Stimulated activated CD4-positive, alpha-beta T cell treated with anti-CD3 and anti-CD28 coated beads, Interleukin-15, amount 100 ng/mL, for 48 hours (primary cell): Measurements from ENCODE around the gene KIF26A.
"Not testable (repeated sequence)": the region's sequence is repeated elsewhere in the genome, so short reads cannot be mapped to it uniquely, and the experiment has no call there.

Source experiments
- DNase-seq, 2 donors: peaks; one replicate each; pipeline ENCODE4 v3.0.0-alpha.2; 2020; ENCODE audit warnings: low read depth in 2 of 2

The KIF26A gene

DNA sequence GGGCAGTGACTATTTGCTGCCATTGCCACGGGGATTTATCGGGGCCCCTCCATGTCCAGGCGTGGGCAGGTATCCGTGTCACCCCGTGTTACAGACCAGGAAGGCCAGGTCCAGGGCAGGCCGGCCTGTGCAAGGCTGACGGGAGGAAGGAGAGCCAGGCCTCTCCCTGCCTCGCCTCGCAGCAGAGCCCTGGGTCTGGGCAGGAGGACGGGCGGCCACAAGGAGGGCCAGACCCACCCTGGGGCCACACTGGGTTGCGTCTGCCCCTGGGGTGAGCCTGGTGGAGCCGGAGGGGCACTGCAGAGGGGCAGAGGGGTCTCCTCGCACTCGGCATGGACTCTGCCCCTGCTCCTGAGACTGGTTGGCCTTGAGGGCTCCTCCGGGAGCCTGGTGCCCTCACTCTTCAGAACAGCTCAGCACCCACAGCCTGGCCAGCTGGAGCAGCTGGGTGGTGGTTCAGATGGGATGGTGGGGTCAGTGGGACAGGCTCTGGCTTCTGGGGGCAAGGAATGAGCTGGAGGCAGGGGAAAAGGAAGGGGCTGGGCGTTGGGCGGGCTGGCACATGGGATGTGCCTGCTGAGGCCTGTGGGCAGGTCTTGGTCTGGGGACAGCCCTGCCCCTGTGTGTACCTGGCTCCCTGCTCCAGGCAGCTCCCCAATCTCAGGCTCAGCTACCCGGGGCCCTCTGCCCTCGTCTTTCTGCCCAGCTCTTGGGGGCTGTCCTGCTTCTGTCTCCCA, 53.9 kb downstream of the KIF26A start:
- DNase-seq, result no peak

DNA sequence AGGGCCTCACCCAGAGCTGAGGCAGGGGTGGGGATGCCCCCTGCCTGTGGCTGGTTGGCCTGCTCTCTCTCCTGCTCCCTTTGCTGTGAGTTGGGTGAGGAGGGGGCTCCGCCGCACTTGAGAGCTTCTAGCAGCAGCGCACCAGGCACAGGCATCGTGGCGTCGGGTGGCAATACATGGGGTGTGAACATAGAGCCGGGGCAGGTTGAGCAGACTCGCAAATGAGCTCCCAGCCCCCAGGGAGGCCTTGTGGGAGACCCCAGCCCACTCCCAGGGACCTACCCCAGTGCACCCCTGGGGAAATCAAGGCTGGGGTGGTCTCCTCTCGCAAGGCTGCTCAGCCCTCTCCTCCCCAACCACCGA, 54.5 kb downstream of the KIF26A start:
- DNase-seq, result no peak

GRCh38 chr14:104194016-104194415, 55.6 kb downstream of the KIF26A start:
- DNase-seq, result no peak

DNA sequence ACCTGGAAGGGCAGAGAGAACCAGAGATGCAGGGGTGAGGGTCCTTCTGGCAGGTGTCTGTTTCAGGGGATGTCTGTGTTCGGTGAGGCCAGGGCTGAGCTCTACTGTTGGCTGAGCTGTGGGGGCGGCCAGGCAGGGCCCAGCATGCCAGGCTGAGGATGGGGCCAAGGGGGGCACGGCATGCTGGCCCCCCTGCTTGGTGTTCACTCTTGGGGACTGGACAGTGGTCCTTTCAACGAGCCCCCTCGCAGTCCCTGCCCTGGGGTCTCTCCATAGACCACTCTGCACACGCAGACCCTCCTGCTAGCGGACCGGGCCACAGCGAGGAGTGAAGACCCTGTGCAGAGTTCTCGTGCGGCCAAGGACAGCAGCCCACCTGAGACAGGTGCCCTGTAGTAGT, 56.3 kb downstream of the KIF26A start:
- DNase-seq, result no peak

DNA sequence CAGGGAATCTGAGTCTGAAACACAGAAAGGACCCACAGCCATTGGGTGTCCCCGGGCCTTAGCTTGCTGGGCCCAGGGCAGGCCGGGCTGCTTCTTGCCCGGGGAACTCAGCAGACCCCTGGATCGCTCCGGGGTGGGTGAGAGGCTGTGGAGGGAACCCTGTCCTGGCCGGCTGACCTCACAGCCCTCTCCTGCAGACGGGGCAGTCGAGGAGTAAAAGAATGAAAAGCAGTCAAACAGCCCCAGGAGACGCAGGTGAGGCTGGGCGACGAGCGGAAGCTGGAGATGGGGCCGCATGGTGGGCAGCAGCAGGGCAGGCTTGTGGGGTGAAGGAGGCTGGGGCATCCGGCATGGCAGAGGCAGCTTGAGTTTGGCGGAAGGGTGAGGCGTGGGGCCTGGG, 57.0 kb downstream of the KIF26A start:
- DNase-seq, result no peak

DNA sequence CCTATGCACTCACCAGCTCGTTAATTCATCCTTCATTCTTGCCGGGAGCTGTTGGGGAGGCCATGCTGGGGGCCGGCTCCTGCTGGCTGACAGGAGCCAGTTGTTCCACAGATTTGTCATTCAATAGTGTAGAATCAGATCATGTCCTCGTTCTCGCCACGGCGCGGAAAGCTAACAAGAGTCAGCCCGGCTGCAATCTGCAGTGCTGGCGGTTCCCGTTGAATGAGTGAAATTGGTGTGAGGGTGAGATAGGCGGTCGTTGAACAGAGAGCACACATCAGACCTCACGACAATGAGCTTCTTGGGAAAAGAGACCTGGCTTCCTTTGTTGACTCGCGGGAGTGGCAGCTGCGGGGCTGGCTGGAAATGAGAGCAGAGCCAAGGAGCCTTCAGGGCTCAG, 57.5 kb downstream of the KIF26A start:
- no peak for DNase-seq

DNA sequence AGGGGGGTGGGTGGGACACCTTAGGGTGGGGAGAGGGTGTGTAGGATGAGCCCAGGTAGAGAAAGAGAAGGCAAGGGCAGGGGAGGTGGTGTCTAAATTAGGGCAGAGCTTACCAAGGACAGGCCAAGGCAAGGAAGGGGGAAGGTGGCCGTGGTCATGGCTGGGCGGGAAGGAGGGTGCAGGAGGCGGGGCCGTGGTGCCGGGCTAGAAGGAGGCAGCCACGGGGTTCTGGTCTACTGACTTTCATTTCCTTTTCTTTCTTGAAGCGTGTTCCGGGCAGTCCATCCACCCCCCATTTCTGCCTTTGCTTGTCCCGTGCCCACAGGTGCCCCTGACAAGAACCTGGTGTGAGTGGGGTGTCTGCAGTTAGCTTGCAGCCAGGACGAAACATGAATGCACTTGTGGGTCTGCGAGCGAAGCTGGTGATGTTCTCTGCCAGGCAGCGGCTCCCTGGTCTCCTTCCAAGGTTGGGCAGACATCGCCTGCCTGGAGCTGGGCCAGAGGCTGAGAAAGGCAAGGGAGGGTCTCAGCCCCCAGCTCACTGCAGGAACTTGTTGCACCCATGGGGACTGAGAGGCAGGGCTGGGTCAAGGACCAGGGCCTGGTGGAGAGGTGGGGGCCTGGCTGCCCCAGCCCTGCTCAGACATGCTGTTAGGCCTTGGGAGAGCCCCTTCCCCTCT, 58.2 kb downstream of the KIF26A start:
- no peak for DNase-seq

DNA sequence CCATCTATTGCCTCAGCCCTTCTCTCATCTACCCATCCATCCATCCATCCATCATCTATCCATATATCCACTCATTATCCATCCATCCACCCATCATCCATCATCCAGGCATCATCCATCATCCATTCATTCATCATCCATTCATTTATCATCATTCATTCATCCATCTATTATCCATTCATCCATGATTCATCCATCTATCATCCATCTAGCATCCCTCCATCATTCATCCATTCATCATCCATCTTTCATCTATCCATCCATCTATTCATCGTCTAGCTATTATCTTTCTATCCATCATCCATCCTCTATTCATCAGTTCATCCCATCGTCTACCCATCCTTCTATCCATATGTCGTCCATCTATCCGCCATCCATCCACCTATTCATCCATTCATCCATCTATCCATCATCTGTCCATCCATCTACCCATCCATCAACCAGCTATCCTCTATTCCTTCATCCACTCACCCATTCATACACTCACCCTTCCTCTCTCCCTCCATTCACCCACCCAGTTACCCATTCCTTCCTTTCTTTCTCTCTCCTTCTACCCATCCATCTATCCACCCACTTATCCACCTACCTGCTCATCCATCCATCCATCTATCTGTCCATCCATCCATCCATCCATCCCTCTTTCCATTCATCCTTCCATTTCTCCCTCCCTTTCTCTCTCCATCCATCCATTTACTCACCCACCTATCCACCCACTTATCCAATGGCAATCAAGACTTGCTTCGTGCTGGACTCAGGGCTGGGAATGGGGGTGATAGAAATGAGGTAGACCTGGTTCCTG, 59.3 kb downstream of the KIF26A start:
- no peak for DNase-seq

GRCh38 chr14:104199266-104199895, 61.0 kb downstream of the KIF26A start:
- no peak for DNase-seq

- DNase-seq, result no peak
Observed at GRCh38 chr14:104200106-104200505, 61.7 kb downstream of the KIF26A start.

DNA sequence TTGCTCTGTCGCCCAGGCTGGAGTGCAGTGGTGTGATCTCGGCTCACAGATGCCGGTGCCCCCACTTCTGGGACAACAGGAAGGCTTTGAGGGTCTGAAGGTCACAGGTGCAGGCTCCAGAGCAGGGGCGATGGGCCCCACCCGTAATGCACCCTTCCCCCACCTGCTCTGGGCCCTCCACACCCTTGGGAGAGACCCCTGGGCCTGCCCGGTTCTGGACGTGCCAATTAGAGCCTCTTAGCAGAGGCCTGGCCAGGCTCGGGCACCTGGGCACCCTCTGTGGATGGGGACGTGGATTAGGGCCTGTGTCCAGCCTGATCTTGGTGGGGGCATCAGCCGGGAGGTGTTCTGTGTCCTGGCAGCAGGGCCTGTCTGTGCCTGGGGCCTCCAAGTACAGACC, 62.2 kb downstream of the KIF26A start:
- DNase-seq, result no peak

DNA sequence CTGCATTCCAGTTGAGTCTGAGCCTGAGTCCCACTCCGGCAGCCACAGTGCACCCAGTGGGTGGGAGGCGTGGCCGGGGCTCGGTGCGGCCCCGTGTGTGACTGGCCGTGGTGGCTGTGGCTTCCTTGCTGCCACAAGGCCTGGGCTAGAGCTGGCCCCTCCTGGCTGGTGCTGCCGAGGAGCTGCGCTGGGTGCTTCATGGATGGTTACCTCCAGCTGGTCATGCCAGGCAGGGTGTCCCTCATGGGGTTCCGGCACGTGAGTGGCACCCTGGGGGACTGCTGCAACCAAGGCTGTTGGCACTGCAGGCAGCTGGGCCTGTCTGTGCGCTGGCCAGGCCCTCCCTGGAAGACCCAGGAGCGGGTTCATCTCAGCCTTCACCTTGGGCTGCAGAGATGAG, 62.7 kb downstream of the KIF26A start:
- DNase-seq, result no peak

- DNase-seq, result no peak
Observed at GRCh38 chr14:104201496-104201895, 63.1 kb downstream of the KIF26A start.

DNA sequence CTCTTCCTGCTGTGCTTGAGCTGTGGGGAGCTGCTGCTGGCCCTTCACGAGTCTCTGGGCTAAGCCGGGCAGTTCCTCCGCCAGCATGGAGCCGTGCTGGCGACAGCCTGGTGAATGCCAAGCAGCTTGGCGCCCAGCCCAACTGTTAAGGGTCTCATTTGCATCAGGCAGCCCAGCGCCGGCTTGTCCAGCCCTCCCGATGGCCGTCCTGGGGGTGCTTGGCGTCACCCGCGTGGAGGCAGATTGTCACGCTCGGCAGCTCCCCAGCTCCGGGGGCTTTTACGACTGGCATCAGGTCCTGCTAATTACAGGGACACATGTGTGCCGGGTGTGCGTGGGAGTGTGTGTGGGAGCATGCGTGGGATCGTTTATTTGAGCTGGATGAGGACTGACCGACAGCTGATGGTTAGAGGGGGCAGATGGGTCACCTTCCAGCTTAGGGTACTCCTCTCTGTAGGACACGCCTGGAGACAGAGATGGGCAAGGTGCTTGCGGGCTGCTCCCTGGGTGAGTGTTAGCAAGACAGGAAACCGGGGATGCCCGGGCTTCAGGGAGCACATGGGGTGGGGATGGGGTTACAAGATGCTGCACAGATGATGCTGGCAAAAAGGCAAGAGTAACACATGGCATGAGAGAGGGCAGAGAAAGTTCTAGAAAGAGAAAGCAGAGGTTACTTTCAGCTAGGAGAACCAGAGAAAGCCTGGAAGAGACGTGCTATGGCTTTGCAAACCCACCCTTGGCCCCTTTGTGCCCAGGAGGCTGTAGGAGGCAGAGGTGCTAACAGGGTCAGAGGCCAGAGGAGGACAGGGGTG, 64.1 kb downstream of the KIF26A start:
- no peak for DNase-seq

DNA sequence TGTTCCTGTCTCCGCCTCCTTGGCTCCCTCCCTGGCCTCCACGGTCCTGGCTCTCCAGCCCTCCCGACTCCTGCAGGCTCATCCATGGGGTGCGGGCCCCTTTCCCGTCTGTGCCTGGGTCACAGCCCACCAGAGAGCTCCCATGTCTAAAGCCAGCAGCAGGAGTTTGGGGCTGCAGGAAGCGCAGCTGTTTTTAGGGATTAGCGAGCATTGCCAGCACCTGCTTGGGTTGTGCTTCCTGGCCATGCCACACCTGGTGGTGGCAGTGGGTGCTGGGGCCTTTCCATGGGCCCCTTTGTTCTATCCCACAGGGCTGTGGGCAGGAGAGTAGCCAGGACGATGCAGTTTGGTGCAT, 64.7 kb downstream of the KIF26A start:
- DNase-seq, result no peak

- no peak for DNase-seq
Observed at GRCh38 chr14:104204660-104205149, 66.3 kb downstream of the KIF26A start.

- no peak for DNase-seq
Observed at GRCh38 chr14:104205781-104206180, 67.4 kb downstream of the KIF26A start.

DNA sequence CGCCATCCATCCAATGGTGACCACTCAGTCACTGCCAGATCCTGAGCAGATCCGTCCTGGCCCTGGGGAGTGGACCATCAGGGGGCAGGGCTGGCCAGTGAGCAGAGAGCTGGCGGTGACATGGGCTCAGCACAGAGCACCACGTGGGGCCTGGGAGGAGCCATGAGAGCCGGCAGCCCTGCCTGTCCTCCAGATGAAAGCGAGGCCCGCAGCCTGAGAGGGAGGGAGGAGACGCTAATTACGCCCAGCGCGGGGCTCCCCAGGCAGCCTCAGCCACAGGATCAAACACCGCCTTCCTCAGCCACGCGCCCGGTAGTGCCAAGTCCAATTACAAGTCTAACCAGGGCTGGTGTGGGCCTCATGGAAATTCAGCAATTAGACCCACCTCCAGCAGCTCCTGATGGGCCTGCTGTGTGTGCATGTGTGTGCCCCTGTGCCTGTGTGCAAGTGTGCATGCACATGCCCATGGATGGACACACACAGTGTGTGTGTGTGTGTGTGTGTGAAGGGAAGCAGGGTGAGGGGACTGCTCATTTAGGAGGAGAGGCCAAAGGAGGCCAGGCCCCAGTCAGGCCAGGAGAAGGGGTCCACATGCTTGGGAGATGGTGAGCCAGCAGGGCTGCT, 68.0 kb downstream of the KIF26A start:
- DNase-seq, result no peak

- DNase-seq, result no peak
Observed at GRCh38 chr14:104207142-104208014, 69.0 kb downstream of the KIF26A start.

DNA sequence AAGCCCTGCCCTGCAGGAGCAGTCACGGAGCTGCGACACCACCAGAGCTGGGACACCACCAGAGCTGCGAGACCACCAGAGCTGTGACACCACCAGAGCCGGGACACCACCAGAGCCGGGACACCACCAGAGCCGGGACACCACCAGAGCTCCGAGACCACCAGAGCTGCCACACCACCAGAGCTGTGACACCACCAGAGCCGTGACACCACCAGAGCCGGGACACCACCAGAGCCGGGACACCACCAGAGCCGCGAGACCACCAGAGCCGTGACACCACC, 69.6 kb downstream of the KIF26A start:
- not testable (repeated sequence) for DNase-seq
